Pancreas (tissue), 10 donors: Measurements from ENCODE around the gene NRTN. TPM values are rescaled to one million over a fixed set of nuclear protein-coding genes. Genes with fewer than 3 reads are reported as not detected.

Source experiments
- ATAC-seq, 4 donors: fragments of 200-7000 bp; cut with Tn5 transposase; one replicate each; pipeline versions ENCODE4 v1.8.0 to v1.9.1; 2020; ENCODE audit warnings: mild to moderate bottlenecking in 4 of 4, moderate library complexity in 4 of 4
- DNase-seq, 6 donors: peaks; one replicate each; pipeline ENCODE4 v3.0.0-alpha.2; 2020
- FAIRE-seq: peaks from 2 replicates; lab custom pipeline; 2012; peaks lifted over from hg19 to GRCh38; lab: Jason Lieb, UNC
- H3K27ac ChIP-seq, 4 donors: fragments of 200-600 bp; sonication (generic); 1 replicate in 3 of 4; 2 replicates in 1 of 4; pipeline versions ENCODE4 v1.5.0 to v1.8.0; 2020
- H3K27me3 ChIP-seq, 4 donors: fragments of 200-600 bp; one replicate each; pipeline ENCODE4 v1.8.0; 2021
- H3K36me3 ChIP-seq, 3 donors: fragments of 200-600 bp; sonication (generic) in 1 of 3; one replicate each; pipeline versions ENCODE4 v1.5.0 to v1.8.0; 2020 to 2021
- H3K4me1 ChIP-seq, 3 donors: fragments of 200-600 bp; one replicate each; pipeline ENCODE4 v1.8.0; 2021
- H3K4me3 ChIP-seq, 4 donors: fragments of 200-600 bp; sonication (generic) in 2 of 4; one replicate each; pipeline versions ENCODE4 v1.5.0 to v1.8.0; 2020 to 2021
- H3K9me3 ChIP-seq, 4 donors: fragments of 200-600 bp; one replicate each; pipeline ENCODE4 v1.8.0; 2021
- CTCF ChIP-seq, 4 donors: fragments of 200-600 bp; sonication (generic) in 3 of 4; IDR thresholded peaks; one replicate each; pipeline versions ENCODE4 v1.5.0 to v1.8.0; 2021; ENCODE audit warnings: antibody characterized with exemption in 4 of 4
- WGBS, 2 donors: extraction: QIAGEN DNeasy Blood & Tissue Kit; methylation state at CpG; one replicate each; pipeline ENCODE4 v1.1.7; 2013; 5-methylcytosine and 5-hydroxymethylcytosine counted together
- intact Hi-C, 3 donors: fragments of 100-400 bp; cut with DNase I; formaldehyde crosslinking; loops; one replicate each; pipeline versions ENCODE4 v1.11.1 to v1.14.2; 2022
- polyA plus RNA-seq, 2 donors: library from polyadenylated mRNA; stranded (reverse); fragments of 200-250 nt; gene quantifications; one replicate each; pipeline ENCODE4 v1.2.3, GENCODE V29; 2013
- total RNA-seq, 6 donors: library from RNA; stranded (reverse); fragmentation: NEBNext Ultra II Directional in 4 of 6; extraction: Animal tissue kit (Norgen Biotek cat#: 25700) in 4 of 6; gene quantifications; one replicate each; pipeline versions ENCODE4 v1.2.1 to v1.2.4, GENCODE V29; 2021 to 2023
- donor health status: healthy with polysubstance abuse.
- donor health status: DM: no; HTN: no; CAD: no; lungs with moderate emphysema.
- donor health status: DM: no; HTN: no; CAD: no.
- donor health status: control.
- donor health status: control.
- donor health status: Bipolar disorder and iron deficiency.
- donor health status: DM: yes; HTN: yes; CAD: no.
- donor health status: DM: no; HTN: no; CAD: no.
- donor health status: DM: no; HTN: no; CAD: no.
- donor health status: DM: yes; HTN: yes; CAD: no.

Gene NRTN
- total and polyA plus RNA-seq, 8 donors, result 5.0 to 15.2 (median 9.8) TPM

- H3K4me1 ChIP-seq, result peaks cover 6% of the 10 kb centered on the region in 3 donors
- no peak for FAIRE-seq
- DNase-seq, result peak in 2 of 6 donors; percentile 50 to 67
- intact Hi-C loops, result no loop called here
- WGBS, 2 donors, result 69 to 70% methylated on average over 10 of the region's 10 CpGs
- H3K27ac ChIP-seq, result no peak overlapping the region
- peak in 3 of 4 donors; percentile 26 to 61 (median 60) for ATAC-seq
- no peaks in the 10 kb centered on the region for H3K27me3 ChIP-seq
- no peak for TF ChIP-seq CTCF (IDR thresholded peaks at IDR 0.05)
- H3K4me3 ChIP-seq, result no peak overlapping the region
- no peaks in the 10 kb centered on the region for H3K36me3 ChIP-seq
- no peaks in the 10 kb centered on the region for H3K9me3 ChIP-seq
These were observed 13.7 kb downstream of the NRTN start for GRCh38 chr19:5818594-5818993.

GRCh38 chr19:5820785-5821184, 15.9 kb downstream of the NRTN start:
- no peak for TF ChIP-seq CTCF (IDR thresholded peaks at IDR 0.05)
- Histone ChIP-seq H3K27me3 (no peaks in the 10 kb centered on the region), H3K9me3 (no peaks in the 10 kb centered on the region), H3K4me1 (peaks cover 6% of the 10 kb centered on the region in 3 donors), H3K4me3 (no peak overlapping the region), H3K36me3 (no peaks in the 10 kb centered on the region), H3K27ac (no peak overlapping the region)
- DNase-seq (no peak), ATAC-seq (no peak), FAIRE-seq (no peak)
- intact Hi-C loops, result no loop called here
- WGBS, 2 donors, result 83 to 84% methylated on average over 6 of the region's 6 CpGs

- no peak for TF ChIP-seq CTCF (IDR thresholded peaks at IDR 0.05)
- DNase-seq (no peak), FAIRE-seq (no peak), ATAC-seq (no peak)
- Histone ChIP-seq H3K9me3 (no peaks in the 10 kb centered on the region), H3K4me1 (peaks cover 6% of the 10 kb centered on the region in 3 donors), H3K4me3 (no peak overlapping the region), H3K36me3 (no peaks in the 10 kb centered on the region), H3K27me3 (no peaks in the 10 kb centered on the region), H3K27ac (no peak overlapping the region)
- intact Hi-C loops, result no loop called here
- 42 to 46% methylated on average over 8 of the region's 8 CpGs for WGBS, 2 donors
These were observed 16.8 kb downstream of the NRTN start for GRCh38 chr19:5821521-5822180.

GRCh38 chr19:5822181-5822844, 17.4 kb downstream of the NRTN start:
- Histone ChIP-seq H3K27me3 (no peaks in the 10 kb centered on the region), H3K9me3 (no peaks in the 10 kb centered on the region), H3K27ac (no peak overlapping the region), H3K36me3 (no peaks in the 10 kb centered on the region), H3K4me1 (peaks cover 6 to 12% (median 6%) of the 10 kb centered on the region in 3 donors), H3K4me3 (no peak overlapping the region)
- 12 to 17% methylated on average over 30 of the region's 30 CpGs for WGBS, 2 donors
- peak; percentile 9 to 28 (median 20) for ATAC-seq
- intact Hi-C loops, result no loop called here
- DNase-seq, result peak in 3 of 6 donors; percentile 65 to 84 (median 77)
- TF ChIP-seq CTCF (IDR thresholded peaks at IDR 0.05), result no peak
- FAIRE-seq, result no peak
